Right lobe of liver (tissue), 4 donors: ENCODE results near the gene SWAP70.
"Not testable (repeated sequence)": the region's sequence is repeated elsewhere in the genome, so short reads cannot be mapped to it uniquely, and the experiment has no call there.

Source experiments
- CTCF ChIP-seq, 4 donors: fragments of 200-600 bp in 3 of 4; fragments of 450-650 bp in 1 of 4; IDR thresholded peaks; one replicate each; pipeline versions ENCODE4 v1.5.1 to v1.8.0; 2016 to 2022; ENCODE audit warnings: antibody characterized with exemption in 4 of 4, mild to moderate bottlenecking in 2 of 4
- POLR2A ChIP-seq: fragments of 450-650 bp; IDR thresholded peaks from one replicate; pipeline ENCODE4 v1.6.1; 2017; ENCODE audit warnings: antibody characterized with exemption, mild to moderate bottlenecking
- donor health status: DM: no; HTN: no; CAD: no.
- donor health status: DM: no; HTN: no; CAD: no.
- donor health status: DM: no; HTN: yes; CAD: no.

GRCh38 chr11:9623053-9623452, 40.8 kb upstream of the SWAP70 start:
- TF ChIP-seq CTCF (IDR thresholded peaks at IDR 0.05); POLR2A: not testable (repeated sequence)
